PC-3 (cell line): ENCODE data around the gene EMC8. TPM values are rescaled to one million over a fixed set of nuclear protein-coding genes. Genes with fewer than 3 reads are reported as not detected.

Experiments
- ATAC-seq: fragments of 200-7000 bp; cut with Tn5 transposase; 2 replicates; pipeline ENCODE4 v1.9.1; 2020; ENCODE audit warnings: mild to moderate bottlenecking, moderate library complexity
- BruUV-seq: library from RNA; stranded (reverse); fragments of 400-500 nt; replicated peaks from 2 replicates; lab custom pipeline; 2021; lab: Mats Ljungman, UMichigan
- CTCF ChIA-PET: fragments of 300-600 bp; sonication (Branson Sonifier 250); formaldehyde crosslinking; loops from one replicate; lab custom pipeline; 2022; ENCODE audit warnings: antibody characterized with exemption; lab: Charles Lee
- POLR2A ChIA-PET: fragments of 300-600 bp; sonication (Branson Sonifier 250); formaldehyde crosslinking; loops from one replicate; lab custom pipeline; 2022; ENCODE audit warnings: antibody characterized with exemption; ENCODE audit not compliant: unreplicated experiment; lab: Charles Lee
- DNase-seq: peaks from one replicate; pipeline ENCODE4 v3.0.0-alpha.2; 2015
- H2AFZ ChIP-seq: fragments of 300-600 bp; sonication (generic); 2 replicates; pipeline ENCODE4 v1.6.0; 2016; ENCODE audit warnings: antibody characterized with exemption, low read length
- H3F3A ChIP-seq: fragments of 300-600 bp; sonication (generic); one replicate; pipeline ENCODE4 v1.6.0; 2017; ENCODE audit warnings: antibody characterized with exemption, low read length, control low read depth, mild to moderate bottlenecking; ENCODE audit not compliant: unreplicated experiment
- H3K27ac ChIP-seq: fragments of 300-600 bp; sonication (generic); 2 replicates; pipeline ENCODE4 v1.5.1; 2016; ENCODE audit warnings: mild to moderate bottlenecking, low read length
- H3K27me3 ChIP-seq: fragments of 300-600 bp; sonication (generic); 2 replicates; pipeline ENCODE4 v1.6.1; 2016; ENCODE audit warnings: low read length, mixed read lengths
- H3K36me3 ChIP-seq: fragments of 300-600 bp; sonication (generic); 2 replicates; pipeline ENCODE4 v1.6.1; 2016; ENCODE audit warnings: low read depth, mixed run types, low read length, mixed read lengths
- H3K4me1 ChIP-seq: fragments of 300-600 bp; sonication (generic); 2 replicates; pipeline ENCODE4 v1.5.1; 2016; ENCODE audit warnings: low read length; ENCODE audit not compliant: insufficient read depth
- H3K4me2 ChIP-seq: fragments of 300-600 bp; sonication (generic); 2 replicates; pipeline ENCODE4 v1.6.0; 2016; ENCODE audit warnings: low read length
- H3K4me3 ChIP-seq: fragments of 300-600 bp; sonication (generic); 2 replicates; pipeline ENCODE4 v1.5.1; 2016; ENCODE audit warnings: mild to moderate bottlenecking, low read length, mixed read lengths
- H3K79me2 ChIP-seq: fragments of 300-600 bp; sonication (generic); 2 replicates; pipeline ENCODE4 v1.6.1; 2017; ENCODE audit warnings: low read length, mixed read lengths
- H3K9ac ChIP-seq: fragments of 300-600 bp; sonication (generic); 2 replicates; pipeline ENCODE4 v1.6.0; 2016; ENCODE audit warnings: mild to moderate bottlenecking, low read length
- H3K9me2 ChIP-seq: fragments of 300-600 bp; sonication (generic); replicated peaks from 2 replicates; pipeline ENCODE4 v1.6.1; 2016; ENCODE audit warnings: mixed run types, low read length, mixed read lengths
- H3K9me3 ChIP-seq: fragments of 300-600 bp; sonication (generic); 2 replicates; pipeline ENCODE4 v1.6.1; 2016; ENCODE audit warnings: low read length, mixed read lengths
- H4K20me1 ChIP-seq: fragments of 300-600 bp; sonication (generic); 2 replicates; pipeline ENCODE4 v1.6.1; 2016; ENCODE audit warnings: low read length, mixed read lengths
- EZH2 ChIP-seq: fragments of 300-600 bp; sonication (generic); IDR thresholded peaks from one replicate; pipeline ENCODE4 v1.6.1; 2017; ENCODE audit warnings: antibody characterized with exemption, mild to moderate bottlenecking, low read length; ENCODE audit not compliant: unreplicated experiment
- EZH2phosphoT487 ChIP-seq: fragments of 300-600 bp; sonication (generic); IDR thresholded peaks from 2 replicates; pipeline ENCODE4 v1.6.1; 2018; ENCODE audit warnings: mild to moderate bottlenecking, antibody characterized with exemption, low read length, borderline replicate concordance
- intact Hi-C: fragments of 100-400 bp; cut with micrococcal nuclease; formaldehyde crosslinking; loops from 2 replicates; pipeline ENCODE4 v1.9.0; 2023
- total RNA-seq: library from RNA; depleted of rRNA; stranded (reverse); fragments of >200 nt; gene quantifications from 2 replicates; pipeline ENCODE4 v1.2.3, GENCODE V29; 2014
- TF ChIP-seq, protein P1 (sequence below): fragments of 300-600 bp; sonication (generic); conservative IDR thresholded peaks from 2 replicates; pipeline ENCODE4 v1.5.1; 2017; ENCODE audit warnings: antibody characterized with exemption, low read depth, mild to moderate bottlenecking, low read length

EMC8 gene
- total RNA-seq, 1 experiment from 2014 or later, result 46.1 TPM

DNA sequence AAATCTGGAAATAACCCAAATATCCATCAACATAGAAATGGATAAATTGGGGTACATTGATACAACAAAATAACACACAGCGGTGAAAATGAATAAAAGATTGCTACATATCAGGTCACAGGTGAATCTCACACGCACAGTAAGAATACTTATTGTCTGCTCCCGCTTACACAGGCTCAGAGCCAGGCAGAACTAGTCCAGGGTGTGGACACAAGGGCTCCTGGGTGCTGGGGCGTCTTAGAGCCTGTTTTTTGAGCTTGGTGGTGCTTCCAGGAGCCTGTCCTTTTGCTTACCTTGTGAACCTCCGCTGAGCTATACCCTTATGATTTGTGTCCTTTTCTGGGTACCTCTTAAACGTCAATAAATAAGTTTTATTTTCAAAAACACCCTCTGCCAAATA, 28.6 kb downstream of the EMC8 start:
- Histone ChIP-seq H4K20me1 (no peaks in the 10 kb centered on the region), H3K9me2 (no peaks in the 10 kb centered on the region), H3K4me1 (peaks cover 14% of the 10 kb centered on the region), H3K27me3 (no peaks in the 10 kb centered on the region), H3K36me3 (no peaks in the 10 kb centered on the region), H3K9me3 (no peaks in the 10 kb centered on the region), H2AFZ (no peak overlapping the region), H3K79me2 (no peaks in the 10 kb centered on the region), H3K27ac (no peak overlapping the region), H3K4me3 (no peak overlapping the region), H3K9ac (no peak overlapping the region), H3F3A (no peaks in the 10 kb centered on the region), H3K4me2 (no peak overlapping the region)
- POLR2A ChIA-PET, result no interaction called here
- CTCF ChIA-PET, result no interaction called here
- DNase-seq (no peak), ATAC-seq (no peak)
- TF ChIP-seq EZH2 (no peak), EZH2phosphoT487 (no peak)
- TF ChIP-seq, protein P1, sequence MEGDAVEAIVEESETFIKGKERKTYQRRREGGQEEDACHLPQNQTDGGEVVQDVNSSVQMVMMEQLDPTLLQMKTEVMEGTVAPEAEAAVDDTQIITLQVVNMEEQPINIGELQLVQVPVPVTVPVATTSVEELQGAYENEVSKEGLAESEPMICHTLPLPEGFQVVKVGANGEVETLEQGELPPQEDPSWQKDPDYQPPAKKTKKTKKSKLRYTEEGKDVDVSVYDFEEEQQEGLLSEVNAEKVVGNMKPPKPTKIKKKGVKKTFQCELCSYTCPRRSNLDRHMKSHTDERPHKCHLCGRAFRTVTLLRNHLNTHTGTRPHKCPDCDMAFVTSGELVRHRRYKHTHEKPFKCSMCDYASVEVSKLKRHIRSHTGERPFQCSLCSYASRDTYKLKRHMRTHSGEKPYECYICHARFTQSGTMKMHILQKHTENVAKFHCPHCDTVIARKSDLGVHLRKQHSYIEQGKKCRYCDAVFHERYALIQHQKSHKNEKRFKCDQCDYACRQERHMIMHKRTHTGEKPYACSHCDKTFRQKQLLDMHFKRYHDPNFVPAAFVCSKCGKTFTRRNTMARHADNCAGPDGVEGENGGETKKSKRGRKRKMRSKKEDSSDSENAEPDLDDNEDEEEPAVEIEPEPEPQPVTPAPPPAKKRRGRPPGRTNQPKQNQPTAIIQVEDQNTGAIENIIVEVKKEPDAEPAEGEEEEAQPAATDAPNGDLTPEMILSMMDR, result no peak
- no TSS peak for BruUV-seq
- intact Hi-C loops, result no loop called here

DNA sequence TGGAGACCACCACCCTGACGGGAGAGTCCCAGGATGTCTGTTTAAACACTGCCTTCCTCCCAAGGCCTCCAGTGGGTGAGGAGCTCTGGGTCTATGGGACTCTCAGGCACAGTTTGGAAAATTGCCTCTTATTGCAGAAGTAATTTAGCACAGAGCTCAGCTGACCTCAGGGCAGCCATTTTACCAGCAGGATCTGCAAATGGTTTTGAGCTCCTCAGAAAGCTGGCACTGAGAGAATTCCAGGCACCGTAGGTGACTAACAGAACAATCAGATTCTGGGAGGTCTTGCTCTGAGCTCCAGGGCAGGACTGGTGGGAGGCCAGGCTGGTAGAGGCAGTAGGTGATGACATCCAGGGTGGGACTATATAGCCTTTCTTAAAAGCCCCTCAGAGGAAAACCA, 31.1 kb downstream of the EMC8 start:
- Histone ChIP-seq H4K20me1 (no peaks in the 10 kb centered on the region), H3K4me1 (peaks cover 14% of the 10 kb centered on the region), H3K27ac (peak overlapping the region; percentile 48), H3K9ac (no peak overlapping the region), H2AFZ (no peak overlapping the region; the same call in 1 of the 2 replicates), H3K9me2 (no peaks in the 10 kb centered on the region), H3K27me3 (no peaks in the 10 kb centered on the region), H3K4me2 (peak overlapping the region; percentile 71), H3F3A (no peaks in the 10 kb centered on the region), H3K9me3 (no peaks in the 10 kb centered on the region), H3K79me2 (no peaks in the 10 kb centered on the region), H3K36me3 (no peaks in the 10 kb centered on the region), H3K4me3 (no peak overlapping the region)
- no peak for DNase-seq
- ATAC-seq, result peak; percentile 14
- POLR2A ChIA-PET, result no interaction called here
- CTCF ChIA-PET, result no interaction called here
- BruUV-seq, result no TSS peak
- intact Hi-C loops, result no loop called here
- TF ChIP-seq, protein P1, result no peak
- TF ChIP-seq EZH2 (no peak), EZH2phosphoT487 (no peak)

DNA sequence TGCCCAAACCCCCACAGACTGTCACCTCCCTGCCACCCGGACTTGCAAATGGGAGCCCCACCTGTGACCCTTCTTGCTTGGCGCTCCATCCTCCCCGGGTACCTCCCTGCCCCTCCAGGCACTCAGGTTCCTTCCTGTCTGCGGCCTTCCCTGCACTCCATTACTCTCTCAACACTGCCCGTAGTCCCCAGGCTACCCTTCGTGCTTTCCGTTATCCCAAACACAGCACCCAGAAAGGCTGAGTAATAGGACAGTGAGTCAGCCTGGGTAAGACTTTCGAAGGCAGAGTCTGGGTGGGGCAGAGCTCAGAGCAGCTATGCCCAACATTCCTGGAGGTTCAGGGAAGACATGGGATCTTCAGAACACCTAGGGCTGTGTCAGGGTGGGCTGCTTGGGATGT, 31.8 kb downstream of the EMC8 start:
- H3K9me3 ChIP-seq, result no peaks in the 10 kb centered on the region
- DNase-seq (peak; percentile 81), ATAC-seq (peak; percentile 99)
- TF ChIP-seq, protein P1, result no peak
- no peak for TF ChIP-seq EZH2phosphoT487
- no peak for TF ChIP-seq EZH2
- no peaks in the 10 kb centered on the region for H3K36me3 ChIP-seq
- ChIA-PET POLR2A (interaction anchor here (0.8 kb wide), 1 partner anchor 16 kb away, joined by 4 read pairs; no protein-coding TSS in a partner anchor), CTCF (no interaction called here)
- BruUV-seq, result no TSS peak
- intact Hi-C loops, result no loop called here
- no peaks in the 10 kb centered on the region for H3K79me2 ChIP-seq
- H3K4me1 ChIP-seq, result peaks cover 14% of the 10 kb centered on the region
- no peak overlapping the region for H3K9ac ChIP-seq
- H2AFZ ChIP-seq, result no peak overlapping the region; the same call in 1 of the 2 replicates
- H3K27ac ChIP-seq, result peak overlapping the region; percentile 48
- H3K27me3 ChIP-seq, result no peaks in the 10 kb centered on the region
- H3F3A ChIP-seq, result no peaks in the 10 kb centered on the region
- peak overlapping the region; percentile 71 for H3K4me2 ChIP-seq
- H3K4me3 ChIP-seq, result no peak overlapping the region
- H4K20me1 ChIP-seq, result no peaks in the 10 kb centered on the region
- no peaks in the 10 kb centered on the region for H3K9me2 ChIP-seq
